Stimulated activated CD4-positive, alpha-beta T cell treated with anti-CD3 and anti-CD28 coated beads, Interleukin-4, amount 100 ng/mL, for 4 hours (primary cell): ENCODE results near the gene SMOC1.

ENCODE experiments used
- DNase-seq, 2 experiments: peaks; one replicate each; pipeline ENCODE4 v3.0.0-alpha.2; 2020

The SMOC1 gene

DNA sequence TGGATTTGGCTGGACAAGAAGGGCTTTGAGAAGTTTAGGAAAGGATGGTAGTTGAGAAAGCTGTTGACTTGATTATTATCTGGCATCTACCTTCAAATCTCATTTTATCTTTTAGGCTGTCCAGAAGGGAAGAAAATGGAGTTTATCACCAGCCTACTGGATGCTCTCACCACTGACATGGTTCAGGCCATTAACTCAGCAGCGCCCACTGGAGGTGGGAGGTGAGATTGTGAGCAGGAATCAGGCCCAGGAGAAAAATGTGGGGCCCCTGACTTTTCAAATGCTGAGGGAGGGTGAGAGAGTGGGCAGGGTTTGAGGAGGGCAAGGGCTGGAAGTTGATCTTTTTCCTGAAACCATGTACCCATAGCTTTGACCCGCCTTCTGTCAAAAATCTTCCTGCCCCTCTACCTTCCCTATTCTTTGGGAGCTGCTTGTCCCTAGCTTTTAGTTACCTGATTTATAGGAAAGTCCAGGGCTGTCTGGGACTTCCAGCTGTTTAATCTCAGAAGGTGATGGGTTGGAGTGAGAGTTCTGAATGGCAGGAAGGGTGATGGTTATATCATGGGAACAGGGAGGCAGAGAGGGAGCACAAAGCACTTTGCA is 134.2 kb downstream of the SMOC1 start:
- DNase-seq, result peak in 1 of 2 experiments; percentile 24

DNA sequence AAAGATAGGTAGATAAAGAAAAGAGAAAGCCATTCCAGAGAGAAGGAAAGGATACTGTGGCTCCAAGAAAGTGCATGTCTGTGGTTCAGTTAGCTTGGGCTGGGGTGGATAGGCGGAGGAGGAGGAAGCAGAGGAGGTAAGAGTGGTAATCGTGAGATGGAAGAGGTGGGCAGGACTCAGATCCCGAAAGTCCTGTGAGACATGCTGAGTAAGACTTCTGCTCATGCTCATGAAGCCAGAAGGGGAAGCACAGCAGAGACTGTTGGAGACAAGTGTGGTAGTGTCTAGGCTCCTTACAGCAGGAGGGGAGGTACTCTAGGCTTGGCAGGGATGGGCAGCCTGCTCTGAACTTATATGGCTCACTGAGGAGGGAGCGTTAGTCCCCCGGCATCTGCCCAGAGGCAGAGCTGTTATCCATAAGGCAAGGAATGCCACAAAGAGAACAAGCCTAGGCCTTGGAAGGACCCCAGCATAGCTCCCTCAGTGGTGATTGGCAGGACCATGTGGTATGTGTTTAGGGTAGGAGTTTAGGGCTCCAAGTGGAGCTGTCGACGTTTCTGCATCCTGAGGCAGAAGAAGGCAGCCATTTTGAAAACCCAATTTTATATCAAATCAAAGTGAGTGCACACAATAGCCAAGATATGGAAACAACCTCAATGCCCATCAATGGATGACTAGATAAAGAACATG is 135.3 kb downstream of the SMOC1 start:
- no peak for DNase-seq

DNA sequence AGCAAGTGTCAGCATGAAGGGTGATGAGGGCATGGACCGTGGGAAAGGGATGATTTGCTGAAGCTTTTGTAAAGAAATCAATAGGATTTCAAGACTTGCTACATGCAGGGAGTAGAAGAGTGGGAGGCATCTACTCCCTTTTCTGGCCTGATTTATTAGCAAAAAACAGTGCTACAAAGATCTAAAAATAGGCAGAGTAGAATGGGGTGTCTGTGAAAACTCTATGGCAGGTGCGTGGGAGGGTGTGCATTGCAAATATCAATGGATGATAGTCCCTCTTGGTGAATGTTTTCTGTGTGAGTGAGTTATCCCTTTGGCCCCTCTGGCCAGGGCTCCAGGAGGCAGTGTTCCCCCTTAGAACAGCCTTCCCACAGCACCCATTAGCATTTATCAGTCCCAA is 139.0 kb downstream of the SMOC1 start:
- no peak for DNase-seq

DNA sequence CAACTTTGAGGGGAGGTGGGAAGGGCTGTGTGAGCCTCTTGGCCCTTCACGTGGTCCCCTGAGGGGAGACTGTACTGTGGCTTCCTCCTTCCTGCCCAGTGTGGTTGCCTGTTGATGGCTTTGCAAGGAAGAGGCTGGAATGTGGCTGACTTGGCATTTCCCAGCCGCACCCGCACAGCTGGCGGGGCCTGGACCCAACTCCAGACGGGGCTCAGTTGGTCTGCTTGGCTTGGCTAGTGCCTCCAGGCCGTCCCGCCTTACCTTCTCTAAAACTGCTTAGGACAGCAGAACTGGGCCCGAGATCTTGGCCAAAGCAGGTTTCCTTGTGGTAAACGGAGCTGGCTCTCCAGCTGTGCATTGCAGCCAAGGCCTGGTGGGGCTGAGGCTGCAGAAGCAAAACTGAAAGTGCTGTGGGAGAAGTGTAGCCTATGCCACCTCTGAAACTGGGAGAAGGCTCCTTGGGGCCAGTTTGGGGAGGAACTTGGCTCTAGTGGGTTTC is 139.5 kb downstream of the SMOC1 start:
- no peak for DNase-seq

GRCh38 chr14:70019695-70020094 is 140.5 kb downstream of the SMOC1 start:
- no peak for DNase-seq

DNA sequence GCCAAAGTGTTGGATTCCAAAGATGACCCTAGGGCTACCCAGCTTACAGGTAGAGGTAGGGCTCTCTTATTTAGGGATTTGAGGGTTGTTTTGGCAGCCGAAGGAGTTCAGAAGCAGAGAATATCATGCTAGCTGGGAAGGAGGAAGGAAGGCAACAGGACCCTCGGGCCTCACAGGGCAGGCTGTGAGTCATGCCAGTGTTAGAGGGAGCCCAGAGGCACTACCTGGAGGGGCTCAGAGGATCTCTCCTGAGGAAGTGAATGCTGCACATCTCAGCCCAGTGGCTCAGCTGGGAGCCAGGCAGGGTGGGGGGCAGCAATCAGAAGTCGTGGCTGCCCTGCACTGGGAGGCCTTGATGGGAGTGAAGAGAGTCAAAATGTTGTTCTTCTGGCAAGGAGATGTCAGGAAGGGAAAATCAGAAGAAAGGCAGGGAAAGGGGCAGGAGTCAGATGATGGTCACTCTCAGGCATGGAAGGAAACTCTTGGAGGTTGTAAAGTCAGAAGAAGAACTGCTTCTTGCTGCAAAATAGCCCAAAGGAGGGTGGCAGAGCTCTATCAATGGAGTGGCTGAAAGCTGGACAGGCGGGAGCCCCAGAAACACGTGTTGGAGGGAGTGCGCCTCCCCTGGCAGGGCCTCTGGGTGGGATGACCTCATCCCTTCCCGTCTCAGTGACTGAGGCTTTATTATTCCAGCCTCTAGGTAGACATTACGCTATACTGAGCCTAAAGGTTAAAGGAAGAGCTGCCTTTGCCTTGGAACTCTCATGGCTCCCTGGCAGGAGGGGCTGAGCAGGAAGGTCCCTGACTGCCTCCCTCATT is 141.3 kb downstream of the SMOC1 start:
- DNase-seq, result no peak

DNA sequence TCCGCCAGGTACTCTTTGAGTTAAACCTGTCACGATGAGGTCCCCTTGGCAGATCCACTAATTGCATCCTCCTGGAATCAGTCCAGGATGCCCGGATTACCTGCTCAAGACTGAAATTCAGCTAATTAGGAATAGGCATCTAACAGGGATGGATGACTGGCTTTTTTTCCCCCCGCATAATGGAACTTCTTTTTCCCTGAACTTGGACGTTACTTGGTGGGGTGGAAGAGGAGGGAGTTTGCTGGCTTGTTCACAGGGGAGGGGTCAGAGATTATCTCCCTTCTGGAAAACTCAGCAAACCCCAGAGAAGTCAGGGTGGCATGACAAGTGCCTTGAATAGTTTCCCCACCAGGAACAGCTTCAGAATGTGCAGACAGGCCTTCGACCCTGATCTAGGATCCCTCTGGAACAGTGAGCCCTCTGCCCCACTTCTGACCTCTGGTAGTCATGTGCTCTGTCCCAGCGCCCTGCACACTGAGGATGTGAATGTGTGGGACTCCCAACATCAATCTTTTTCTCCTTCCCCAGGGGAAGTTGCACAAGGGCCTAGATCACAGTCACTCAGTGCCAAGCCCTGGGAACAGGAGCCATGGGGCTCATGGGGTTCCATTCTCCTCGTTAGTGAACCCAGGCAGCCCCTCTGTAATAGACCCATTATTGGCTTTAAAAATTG is 142.5 kb downstream of the SMOC1 start:
- no peak for DNase-seq

DNA sequence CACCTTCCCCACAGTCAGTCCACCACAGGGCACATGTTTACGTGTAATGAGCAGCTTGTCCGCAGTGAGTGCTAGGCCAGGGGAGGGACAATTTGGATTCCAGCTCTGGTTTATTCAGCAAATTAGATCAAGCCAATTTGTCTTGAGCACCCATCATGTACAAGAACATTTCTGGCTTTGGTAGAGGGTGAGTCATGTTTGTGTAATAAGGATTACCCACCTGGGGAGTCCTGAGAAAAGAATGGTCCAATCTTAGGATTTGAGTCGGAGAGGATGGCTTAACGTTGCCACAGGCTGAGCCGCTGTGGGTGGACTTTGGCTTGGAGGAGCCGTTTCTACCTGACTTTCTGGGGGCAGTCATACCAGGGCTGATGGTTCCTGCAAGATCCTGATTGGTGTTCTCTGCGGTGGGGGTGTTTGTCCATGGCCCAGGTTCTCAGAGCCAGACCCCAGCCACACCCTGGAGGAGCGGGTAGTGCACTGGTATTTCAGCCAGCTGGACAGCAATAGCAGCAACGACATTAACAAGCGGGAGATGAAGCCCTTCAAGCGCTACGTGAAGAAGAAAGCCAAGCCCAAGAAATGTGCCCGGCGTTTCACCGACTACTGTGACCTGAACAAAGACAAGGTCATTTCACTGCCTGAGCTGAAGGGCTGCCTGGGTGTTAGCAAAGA is 143.7 kb downstream of the SMOC1 start:
- DNase-seq, result no peak

DNA sequence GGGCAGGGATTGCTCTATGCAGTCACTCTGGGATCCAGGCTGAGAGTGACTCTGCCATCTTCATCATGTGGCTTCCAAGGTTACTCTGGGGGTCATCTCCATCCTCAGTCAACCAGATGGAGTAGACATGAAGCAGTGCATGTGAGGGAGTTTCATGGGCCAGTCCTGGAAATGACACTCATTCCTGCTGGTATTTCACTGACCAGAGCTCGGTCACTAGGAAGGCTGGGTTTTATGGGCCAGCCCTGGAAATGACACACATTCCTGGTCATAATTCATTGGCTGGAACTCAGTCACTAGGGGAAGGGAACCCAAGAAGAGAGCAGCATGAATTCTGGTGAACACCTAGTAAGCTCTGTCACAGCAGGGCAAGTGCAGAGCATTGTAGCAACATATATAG is 144.7 kb downstream of the SMOC1 start:
- no peak for DNase-seq

DNA sequence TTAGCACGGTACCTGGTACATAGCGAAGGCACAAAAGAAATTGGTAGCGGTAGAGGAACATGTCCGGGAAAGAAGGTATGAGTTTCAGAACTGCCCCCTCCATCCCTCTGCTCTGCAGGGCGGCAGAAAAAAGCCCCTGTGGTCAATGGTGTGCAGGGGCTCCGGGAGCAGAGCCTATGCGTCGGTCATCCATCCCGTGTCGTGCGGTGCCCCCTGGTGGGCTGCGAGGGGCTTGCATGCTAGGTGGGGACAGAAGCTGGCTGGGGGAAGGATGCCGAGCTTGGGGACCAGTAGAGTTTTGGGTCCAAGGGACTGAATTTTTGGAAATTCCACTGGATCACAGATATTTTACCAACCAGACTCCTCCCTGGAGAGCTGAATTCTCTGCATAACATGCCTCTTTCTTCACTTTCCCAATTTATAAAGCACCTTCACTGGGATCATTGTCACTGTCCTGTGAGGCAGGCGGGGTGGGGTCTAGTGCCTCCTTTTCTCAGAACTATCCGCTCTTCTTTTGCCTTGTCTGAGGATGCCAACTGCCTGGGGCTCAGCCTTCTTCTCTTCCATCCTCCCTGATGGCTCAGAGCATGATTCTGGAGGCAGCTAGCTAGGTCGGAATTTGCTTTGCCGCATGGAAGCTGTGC is 148.7 kb downstream of the SMOC1 start:
- DNase-seq, result peak; percentile 17 to 65

DNA sequence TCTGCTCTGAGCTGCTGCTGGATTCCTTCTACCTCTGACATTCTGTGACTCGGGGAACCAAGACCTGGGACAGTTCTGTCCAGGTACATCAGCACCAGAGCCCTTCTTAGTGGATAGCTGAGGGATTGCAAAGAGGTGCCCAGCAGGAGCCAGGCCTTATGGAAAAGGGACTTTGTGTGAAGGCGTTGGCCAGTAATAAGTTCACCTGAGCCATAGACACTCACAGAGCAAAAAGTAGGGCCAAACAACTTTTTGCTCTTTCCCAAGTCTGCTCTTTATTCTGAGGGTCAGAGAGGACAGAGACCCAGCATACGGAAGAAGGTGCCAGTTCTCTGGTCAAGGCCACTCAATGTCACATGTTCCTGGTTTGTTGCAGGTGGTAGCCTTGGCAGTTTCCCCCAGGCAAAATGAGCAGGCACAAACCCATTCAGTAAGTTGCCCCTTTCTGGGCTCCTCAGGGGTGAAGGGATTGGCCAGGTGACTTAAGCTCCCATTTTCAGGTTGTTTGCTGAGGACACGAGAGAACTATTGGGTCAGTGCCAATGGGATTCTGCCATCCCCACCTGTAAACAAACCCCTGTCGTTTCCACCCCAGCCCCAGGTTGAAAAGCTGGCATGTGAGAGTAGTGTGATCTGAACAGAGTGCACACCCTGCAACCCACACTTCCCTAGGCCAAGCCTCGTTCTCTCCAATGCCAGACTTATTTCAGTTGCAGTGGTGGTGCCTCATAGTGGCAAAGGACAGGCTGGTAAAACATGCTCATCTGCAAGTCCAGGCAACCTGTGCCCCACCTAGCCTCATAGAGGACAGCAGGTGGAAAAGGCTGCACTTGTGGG is 150.3 kb downstream of the SMOC1 start:
- DNase-seq, result no peak

- no peak for DNase-seq
Measured at GRCh38 chr14:70032016-70032415, 152.8 kb downstream of the SMOC1 start.

- DNase-seq, result no peak
Measured at GRCh38 chr14:70032447-70032846, 153.2 kb downstream of the SMOC1 start.

DNA sequence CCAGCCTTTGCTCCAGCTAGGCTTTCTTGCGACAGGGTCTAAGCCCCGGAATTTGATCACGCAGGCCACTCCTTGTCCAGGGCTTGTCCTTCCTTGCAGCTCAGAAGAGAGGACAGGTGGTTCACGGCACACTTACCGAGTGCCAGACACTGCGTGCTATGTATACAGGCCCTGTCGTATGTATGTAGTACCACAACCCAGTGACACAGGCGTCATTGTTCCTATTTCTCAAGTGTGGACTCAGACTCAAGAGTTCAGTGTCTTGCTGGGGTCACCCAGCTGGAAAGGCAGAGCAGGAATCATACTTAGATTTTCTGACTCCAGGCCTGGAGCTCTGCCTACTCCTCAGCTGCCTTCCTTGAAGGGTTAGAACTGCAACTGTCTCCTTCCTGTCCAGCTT is 153.9 kb downstream of the SMOC1 start:
- DNase-seq, result no peak

- DNase-seq, result no peak
Measured at GRCh38 chr14:70033561-70033960, 154.3 kb downstream of the SMOC1 start.

DNA sequence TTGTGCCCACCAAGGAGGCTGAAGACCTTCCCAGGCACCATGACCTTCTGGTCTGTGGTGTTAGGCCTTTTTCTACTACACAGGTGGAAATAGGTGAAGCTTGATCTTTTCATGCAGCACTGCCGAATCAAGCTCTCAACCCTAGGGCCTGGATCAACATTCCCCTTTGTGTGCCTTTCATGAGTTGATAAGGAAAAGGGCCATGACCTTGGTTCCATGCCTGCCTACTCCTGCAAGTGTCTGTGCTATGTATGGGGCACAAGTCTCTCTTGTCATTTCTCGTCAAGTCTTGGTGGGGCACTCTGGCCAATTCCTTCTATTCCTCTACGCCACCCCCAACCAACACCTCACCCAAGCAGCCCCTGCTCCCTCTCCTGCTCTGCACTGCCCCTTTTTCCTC is 155.0 kb downstream of the SMOC1 start:
- no peak for DNase-seq

DNA sequence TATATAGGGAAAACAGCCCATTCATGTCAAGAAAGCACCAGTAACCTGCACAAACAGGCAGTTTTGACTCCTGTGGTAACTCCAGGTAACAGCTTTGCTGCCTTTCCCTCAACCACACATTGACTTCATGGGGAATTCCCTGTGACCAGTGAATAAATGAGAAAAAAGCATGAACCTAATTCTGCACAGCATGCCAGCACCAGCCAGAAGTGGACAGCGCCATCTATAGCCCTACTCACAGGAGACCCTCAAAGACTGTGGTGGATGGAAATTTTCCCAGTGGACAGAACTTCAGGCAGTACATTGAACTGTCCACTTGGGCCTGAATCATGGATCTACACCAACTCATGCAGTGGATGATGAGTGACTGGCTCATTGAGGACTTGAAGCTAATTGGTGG is 157.4 kb downstream of the SMOC1 start:
- no peak for DNase-seq

GRCh38 chr14:70043001-70043400 is 163.8 kb downstream of the SMOC1 start:
- no peak for DNase-seq

GRCh38 chr14:70045310-70045709 is 166.1 kb downstream of the SMOC1 start:
- no peak for DNase-seq

GRCh38 chr14:70045844-70046535 is 166.8 kb downstream of the SMOC1 start:
- DNase-seq, result no peak
